HG03060 (cell line): Measurements from ENCODE around the gene HRG.

Experiments used
- ATAC-seq: cut with Tn5 transposase; IDR thresholded peaks from one replicate; pipeline ENCODE4 v1.9.1; 2021; ENCODE audit warnings: low read depth, moderate number of reproducible peaks; ENCODE audit not compliant: unreplicated experiment

Gene HRG

DNA sequence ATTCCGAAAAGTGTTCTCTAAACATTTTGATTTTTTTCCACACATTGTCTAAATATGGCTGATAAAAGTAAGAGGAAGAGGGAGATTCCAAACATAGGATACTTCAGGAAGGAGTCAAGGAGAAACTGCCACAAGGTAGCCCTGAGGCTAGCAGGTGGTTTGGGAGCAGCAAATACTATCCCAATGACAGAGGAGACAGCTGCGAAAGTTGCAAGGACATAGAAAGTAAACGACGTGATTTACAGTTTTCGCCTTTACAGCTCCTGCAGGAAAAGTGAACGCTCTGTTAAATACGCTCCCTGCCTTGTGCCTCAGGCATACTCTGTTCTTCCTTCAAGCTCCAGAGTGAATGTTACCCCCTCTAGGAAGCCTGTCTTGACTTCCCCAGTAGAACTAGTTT is 29.3 kb upstream of the HRG start:
- no peak for ATAC-seq

DNA sequence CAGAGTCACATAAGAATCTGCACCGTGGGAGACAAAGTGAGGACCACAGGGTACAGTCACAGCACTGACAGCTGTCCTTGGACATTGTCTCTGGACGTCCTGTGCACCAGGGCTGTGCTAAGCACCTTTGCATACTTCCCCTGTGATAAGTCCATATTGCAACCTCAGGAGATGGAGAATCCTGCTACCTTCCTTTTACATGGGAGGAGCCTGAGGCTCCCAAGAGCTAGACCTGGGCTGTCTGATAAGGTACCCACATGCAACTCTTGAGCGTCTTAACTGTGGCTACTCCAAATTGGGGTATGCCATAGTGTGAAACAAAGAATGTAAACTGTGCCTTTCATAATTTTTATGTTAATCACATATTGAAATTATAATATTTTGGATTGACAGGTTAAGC is 28.1 kb upstream of the HRG start:
- ATAC-seq, result no peak

DNA sequence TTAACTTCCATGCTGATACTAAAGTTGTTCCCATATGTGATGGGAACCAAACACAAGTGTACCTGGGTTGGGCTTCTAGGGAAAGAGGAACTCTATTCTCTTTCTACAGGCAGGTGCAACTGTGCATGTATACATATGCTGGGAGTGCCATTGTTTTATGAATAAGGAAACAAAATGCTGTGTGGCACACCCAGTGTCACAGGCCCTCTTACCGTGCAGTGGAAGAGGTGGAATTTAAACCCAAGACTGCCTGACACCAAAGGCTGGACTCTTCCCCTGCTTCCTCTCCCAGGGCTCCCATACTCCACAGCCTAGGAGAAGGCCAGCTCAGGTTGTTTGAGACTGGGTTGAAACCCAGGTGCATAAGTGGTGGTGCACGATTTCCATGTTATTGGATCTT is 27.6 kb upstream of the HRG start:
- ATAC-seq, result no peak

DNA sequence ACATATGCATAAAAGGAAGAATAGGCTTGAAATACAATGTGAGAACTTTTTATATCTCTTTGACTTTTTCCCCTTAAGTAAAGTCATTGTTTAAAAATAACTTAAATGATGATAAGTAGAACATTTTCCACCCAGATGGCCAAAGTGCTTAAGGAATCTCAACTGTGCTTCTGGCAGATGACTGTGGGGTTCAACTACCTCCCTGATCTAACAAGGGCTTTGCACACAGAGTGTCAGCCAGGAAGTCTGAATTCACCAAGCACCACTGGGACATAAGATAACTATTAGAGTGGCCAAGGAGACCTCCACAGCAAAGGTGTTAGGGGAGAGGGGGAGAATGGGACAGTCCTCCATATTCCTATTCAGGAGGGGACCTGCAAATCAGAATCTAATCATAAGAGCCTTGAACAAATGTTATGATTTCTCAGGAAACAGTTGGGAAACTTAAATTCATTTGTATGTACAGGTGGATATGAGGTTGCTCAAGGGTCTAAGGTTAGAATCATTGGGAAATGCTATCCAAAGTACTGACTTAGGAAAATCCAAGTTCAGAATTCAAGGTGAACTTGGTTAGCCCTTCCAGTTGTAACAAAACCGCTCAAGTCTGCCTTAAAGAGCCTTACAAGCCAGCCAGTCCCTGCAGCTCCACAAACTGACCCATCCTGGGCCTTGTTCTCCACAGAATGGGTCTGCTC is 25.9 kb upstream of the HRG start, which contains the start of gene FETUB:
Gene FETUB (plus strand): TSS at position 622 of the 695 bp plus-strand sequence. CDS start 62 bp downstream, at position 684.
- no peak for ATAC-seq

DNA sequence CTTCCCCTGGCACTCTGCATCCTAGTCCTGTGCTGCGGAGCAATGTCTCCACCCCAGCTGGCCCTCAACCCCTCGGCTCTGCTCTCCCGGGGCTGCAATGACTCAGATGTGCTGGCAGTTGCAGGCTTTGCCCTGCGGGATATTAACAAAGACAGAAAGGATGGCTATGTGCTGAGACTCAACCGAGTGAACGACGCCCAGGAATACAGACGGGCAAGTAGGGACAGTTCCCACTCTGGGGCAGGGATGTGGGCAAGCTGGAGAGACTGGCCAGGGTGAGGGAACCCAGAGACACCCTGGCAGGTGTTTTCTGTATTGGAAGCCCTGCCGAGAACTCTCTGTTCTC is 25.4 kb upstream of the HRG start:
- ATAC-seq, result no peak

DNA sequence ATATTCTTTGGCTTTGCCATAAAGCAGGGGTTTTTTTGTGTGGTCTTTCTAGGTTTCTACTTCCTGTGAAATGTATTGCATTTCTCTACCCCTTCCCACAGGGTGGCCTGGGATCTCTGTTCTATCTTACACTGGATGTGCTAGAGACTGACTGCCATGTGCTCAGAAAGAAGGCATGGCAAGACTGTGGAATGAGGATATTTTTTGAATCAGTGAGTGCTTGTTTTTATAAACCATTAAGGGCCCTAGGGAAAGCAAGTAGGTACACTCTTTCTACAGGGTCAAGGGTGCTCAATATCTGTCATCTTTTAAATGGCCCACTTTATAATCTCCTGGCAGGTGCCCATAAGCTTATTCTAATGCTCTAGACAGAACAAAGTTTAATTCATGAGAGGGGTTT is 24.9 kb upstream of the HRG start:
- no peak for ATAC-seq

DNA sequence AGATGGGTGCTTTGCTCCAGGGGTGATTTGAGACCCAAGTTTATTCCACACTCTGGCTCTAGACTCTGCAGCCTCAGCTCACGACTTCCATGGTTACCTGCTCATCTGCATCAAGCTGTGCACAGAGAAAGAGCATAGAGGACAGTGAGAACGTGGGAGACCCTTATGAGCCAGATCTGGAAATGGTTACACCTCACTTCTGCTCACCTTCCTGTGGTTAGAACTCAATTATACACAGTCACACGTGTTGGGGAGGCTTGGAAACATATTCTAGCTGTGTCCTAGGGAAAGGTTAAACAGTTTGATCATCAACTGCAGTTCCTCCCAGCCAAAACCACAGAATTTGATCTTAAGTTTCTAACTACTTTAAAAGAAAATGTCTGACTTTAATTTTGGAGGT is 23.8 kb upstream of the HRG start:
- ATAC-seq, result no peak

DNA sequence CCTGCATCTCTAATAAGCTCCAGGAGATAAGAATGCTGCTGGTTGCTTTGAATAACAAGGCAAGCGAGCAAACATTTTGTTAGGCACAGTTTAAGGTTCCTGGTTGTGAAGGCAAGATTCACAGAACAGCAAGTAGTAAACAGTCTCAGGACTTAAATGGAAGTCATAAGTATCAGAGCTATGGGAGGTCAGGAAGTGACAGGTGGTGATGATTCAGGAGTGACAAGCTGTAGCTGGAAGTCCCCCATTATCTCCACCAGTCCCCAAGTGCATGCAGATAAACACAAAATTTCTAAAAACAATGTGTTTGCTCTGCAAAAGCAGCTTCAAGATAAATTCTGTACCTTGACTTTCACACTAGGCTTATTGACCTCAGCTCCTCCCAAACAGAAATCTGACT is 22.3 kb upstream of the HRG start:
- no peak for ATAC-seq

DNA sequence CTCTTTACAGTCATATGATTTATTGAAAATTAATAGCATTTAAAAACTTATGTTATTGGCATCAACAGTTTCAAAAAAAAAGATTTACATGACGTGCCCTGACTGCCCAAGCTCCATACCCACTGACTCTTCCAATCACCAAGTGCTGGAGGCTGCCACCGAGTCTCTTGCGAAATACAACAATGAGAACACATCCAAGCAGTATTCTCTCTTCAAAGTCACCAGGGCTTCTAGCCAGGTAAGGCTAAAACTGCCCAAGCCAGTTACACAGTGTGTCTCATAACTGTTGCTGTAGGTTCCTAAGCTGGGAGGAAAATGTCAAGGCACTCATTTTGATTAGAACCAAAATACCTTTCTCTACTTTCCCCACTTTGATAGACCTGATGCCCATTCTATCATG is 21.1 kb upstream of the HRG start:
- ATAC-seq, result no peak

DNA sequence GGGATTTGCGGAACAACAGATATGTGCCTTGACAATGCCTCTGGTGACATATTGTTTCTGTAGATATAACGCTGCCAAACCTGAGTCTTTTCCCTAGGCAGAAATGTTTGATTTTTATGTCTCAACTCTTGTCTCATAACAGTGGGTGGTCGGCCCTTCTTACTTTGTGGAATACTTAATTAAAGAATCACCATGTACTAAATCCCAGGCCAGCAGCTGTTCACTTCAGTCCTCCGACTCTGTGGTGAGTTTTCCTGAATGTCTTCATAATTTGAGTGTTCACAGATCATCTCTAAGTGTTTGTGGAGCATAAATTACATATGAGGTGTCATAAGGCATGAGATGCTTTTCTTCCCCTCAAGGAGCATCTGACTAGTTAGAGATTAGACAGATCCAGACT is 19.7 kb upstream of the HRG start:
- ATAC-seq, result no peak

DNA sequence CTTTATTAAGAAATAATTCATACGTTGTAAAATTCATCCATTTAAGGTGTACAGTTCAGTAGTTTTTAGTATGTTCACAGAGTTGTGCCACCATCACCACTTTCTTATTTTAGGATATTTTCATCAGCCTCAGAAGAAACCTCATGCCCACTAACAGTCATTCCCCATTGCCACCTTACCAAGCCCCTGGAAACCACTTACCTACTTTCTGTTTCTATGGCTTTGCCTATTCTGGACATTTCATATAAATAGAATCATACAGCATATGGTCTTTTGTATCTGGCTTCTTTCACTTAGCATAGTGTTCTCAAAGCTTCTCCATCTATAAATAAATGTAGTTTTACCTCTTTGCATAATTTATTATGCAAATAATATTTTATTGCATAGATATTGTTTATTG is 19.0 kb upstream of the HRG start:
- ATAC-seq, result no peak

DNA sequence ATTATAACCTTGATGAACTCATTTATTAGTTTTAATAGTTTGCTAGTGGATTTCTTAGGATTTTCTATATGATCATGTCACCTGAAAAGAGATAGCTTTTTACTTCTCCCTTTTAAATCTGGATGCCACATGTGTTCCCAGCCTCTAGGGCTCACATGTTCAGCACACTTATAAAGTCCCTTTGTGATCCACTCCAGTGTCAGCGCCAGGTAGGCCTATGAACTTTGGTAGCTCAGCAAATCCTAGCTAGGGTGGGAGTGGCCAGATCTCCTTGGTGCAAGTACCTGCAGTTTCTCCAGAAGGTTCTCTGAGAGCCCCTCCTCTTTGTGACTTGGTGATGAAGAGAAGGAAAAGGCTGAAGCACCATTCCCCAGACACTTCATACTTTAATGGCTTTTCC is 17.0 kb upstream of the HRG start:
- ATAC-seq, result no peak

DNA sequence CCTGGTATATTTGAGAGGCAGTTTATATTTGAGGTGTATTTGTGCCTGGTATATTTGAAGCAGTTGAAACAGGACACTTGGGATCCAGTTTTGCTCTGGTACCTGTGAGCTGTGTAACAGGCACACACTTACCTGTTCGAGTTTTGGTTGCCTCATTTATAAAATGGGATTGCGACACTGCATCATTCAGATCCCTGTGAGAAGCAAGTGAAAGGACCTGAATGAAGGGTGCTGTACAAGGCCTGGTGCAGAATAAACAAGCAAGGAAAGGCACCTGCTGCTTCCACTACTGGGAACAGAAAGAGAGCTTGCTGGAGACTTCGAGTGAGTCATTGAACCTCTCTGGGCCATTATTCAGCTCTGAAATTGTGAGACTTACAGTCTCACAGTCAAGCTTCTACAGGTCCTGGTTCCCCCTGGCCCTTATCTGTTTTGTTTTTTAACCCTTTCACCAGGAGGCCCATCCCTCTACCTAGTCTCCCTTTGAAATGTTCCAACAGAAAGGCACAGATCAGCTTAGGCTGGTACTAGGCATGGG is 14.1 kb upstream of the HRG start:
- no peak for ATAC-seq

DNA sequence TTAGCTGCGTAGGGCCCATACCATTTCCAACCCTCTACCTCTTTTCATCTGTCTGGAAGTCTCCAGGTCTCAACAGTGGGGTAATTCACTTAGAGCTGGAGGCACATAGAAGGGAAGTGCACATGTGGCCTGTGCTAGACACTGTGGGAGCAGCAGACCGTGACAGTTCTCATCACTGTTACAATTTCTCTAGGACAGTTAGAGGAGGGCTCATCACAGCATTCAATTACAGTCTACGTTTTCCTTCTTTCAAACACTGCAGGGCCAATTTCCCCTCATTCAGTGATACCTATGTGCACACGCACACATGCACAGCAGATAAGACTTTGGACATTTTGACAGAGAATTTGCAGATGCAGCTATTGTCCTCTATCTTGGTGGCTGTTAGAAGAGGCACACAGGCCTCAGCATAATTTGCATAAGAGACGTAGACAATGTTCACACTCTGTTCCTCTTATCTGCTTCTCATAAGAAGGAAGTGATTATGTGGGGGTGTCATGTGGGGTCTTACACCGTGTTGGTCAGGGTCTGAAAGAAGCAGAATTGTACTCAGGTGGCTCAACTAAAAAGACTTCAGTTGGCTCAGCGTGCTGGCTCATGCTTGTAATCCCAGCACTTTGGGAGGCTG is 12.6 kb upstream of the HRG start:
- peak; percentile 82 for ATAC-seq

DNA sequence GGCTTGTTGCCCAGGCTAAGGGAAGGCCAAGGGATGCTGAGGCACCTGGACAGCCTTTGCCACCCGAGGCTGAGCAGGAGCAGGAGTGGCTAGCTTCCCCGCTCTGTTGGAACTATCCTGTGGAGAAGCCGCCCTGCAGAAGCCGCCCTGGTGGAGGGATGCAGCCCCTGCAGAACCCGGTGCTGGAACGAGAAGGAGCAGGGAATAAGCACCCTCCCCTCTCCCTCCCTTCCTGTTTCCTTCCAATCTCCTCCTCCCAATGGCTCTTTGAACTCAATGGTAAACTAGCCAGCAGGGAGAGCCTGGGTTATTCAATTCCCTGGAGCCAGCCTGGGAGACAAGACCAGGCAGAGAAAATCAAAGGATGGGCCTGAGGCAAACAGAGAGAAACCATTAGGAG is 11.8 kb upstream of the HRG start:
- ATAC-seq, result no peak

DNA sequence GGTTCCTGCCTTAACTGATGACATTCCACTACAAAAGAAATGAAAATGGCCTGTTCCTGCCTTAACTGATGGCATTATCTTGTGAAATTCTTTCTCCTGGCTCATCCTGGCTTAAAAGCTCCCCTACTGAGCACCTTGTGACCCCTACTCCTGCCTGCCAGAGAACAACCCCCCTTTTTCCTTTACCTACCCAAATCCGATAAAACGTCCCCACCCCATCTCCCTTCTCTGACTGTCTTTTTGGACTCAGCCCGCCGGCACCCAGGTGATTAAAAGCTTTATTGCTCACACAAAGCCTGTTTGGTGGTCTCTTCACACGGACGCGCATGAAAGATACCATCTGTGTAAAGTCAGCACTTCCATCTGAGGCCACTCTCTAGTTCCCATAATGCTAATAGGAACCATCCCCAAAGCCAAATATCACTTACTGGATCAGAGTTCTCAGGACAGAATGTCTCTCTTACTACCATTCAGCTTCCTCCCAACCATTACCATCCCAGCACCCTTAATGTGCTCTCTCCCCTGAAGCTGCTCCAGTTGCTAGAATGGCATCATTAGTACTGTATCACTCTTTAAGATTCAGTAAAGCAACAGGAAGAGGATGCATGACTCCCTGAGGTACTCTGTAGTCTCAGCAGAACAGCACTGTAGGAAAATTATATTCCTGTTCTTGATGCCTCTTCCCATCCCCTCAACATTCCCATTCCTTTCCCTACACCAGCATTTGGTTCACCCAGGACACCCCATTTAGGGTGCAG is 2.3 kb upstream of the HRG start:
- no peak for ATAC-seq

DNA sequence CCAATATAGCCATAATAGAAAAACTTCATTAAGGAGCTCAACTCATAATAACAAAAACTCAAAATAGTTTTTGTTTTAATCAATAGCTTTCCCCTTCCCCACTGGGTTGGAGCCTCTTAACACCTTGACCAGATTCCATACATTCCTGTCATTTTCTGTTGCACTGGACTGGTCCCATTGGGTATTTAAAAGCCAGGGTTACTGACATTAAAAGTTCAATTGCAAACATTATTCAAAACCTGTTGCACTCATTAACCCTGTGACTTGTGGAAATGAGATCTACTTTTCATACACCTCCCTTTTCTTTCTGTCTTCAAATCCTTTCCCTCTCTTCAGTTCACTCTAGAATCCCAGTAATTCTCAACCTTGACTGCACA is 1.7 kb upstream of the HRG start:
- ATAC-seq, result no peak

DNA sequence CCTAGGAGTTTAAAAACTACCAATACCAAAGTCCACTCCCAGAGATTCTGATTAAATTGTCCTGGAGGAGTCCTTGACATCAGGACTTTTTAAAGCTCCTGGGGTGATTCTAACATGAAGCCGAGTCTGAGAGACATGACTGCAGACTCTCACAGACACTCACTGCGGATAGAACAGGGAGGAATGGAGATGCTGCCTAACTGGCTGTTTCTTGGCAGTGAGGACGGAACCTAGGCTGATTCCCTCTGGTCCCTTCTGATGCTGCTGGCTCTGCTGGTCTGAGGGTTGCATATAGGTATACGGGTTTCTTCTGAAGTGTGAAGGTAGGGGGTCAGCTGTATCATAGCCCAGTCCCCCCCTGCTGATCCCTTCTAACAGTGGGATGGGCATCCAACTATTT is 1.3 kb upstream of the HRG start:
- ATAC-seq, result no peak

DNA sequence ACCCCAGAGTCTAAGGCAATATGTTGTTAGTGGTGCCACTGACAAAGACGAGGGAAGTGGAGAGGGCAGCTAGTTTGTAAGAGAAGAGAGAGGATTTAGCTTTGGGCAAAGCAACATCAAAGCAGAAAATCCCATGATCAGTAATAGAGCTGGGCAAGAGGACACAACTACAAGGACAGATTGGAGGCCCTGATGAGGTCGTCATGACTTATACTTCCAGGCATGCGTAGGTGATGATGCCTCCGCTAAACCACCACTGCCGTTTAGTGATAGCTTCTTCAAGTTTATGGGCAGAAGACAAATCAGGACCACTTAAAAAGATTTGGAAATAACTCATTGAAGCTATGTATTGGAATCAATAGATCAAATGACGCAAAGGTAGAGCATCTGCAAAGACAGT is 2.6 kb downstream of the HRG start:
- no peak for ATAC-seq

DNA sequence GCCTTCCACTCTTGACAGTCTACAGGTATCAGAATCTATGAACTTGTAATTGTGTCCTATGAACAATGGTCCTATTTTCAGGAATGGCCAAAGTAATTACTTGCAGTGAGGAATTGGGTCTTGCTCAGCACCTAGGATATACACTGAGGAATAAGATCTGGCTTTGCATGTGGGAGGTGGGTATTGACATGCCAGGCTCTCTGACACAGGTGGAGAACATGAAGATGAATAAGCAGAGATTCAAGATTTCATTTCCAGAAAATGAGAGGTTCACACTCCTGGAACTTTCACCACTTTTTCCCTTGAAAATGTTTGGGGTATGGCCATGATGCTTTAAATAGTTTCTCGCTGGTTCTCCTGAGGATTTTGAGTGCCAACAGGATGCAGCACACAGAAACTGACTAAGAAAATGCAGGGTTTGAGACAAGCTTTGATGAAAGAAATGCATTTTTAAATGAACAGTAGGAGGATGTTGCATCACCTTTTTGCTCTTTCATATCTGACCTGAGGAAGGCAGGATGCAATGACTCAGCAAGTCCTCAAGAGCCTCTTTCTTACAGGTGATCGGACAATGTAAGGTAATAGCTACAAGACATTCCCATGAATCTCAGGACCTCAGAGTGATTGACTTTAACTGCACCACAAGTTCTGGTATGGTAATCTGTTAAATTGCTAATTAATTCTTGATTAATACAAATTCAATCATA is 3.7 kb downstream of the HRG start:
- ATAC-seq, result no peak

DNA sequence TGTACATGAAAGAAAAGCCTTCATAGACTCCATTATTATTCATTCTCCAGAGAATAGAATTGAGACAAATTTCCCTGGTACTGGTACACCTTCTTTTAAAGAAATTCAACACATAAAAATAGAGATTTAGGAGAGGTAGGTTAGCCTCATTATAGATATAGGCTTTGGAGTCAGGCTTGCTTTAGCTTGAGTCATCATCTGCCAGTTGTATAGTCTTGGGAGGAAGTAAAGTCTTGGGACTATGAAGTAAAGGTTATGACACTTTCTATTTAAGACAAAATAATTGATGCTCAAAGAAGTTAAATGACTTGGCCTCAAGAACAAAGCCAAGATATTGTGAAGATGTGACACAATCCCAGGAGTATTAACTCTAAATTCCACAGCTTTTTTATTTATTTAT is 4.3 kb downstream of the HRG start:
- ATAC-seq, result no peak
